HG03108 (cell line): ENCODE results near the gene NCF2.
A peak's percentile ranks its signal among the peaks of the same experiment; 100 is the strongest.

Experiments used
- ATAC-seq: cut with Tn5 transposase; IDR thresholded peaks from one replicate; pipeline ENCODE4 v1.9.1; 2021; ENCODE audit warnings: moderate library complexity; ENCODE audit not compliant: unreplicated experiment

Gene NCF2

DNA sequence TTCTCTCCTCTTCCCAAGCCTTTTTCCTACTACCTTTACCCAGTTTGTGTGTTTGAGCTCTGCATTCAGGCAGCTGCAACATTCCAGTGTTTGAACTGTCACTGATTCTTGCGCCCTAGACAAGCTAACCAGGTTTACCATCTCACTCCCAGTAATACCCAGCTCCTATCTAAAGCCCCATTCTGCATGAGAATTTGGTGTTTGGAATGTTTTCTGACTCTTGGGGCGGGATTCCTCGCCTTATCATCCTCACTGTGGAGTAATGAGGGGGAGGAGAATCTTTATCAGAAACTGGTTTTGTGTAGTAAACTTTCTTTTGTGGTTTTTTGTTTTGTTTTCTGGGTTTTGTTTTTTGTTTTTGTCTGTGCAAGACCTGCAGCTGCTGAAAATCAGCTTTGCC lies 36.5 kb downstream of the NCF2 start:
- ATAC-seq = no peak

DNA sequence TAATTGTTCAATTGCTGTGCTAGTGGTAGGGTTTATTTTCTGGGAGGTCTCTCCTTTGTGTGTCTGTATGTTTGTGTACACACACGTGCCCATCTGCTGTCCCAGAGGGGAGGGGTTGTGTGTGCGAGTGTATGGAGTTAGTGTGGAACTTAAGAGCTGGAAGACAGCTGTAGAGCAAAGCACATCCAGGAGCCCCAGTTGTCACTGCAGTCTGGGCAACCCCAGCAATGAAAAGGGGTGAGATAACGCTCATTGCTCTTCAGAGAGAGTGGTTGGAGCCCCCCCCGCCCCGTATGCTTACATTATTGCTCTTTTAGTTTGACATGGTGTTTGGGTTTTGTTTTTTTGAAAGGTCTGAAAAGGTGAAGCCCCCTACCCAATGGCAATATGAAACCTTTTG lies 36.9 kb downstream of the NCF2 start:
- ATAC-seq = no peak

DNA sequence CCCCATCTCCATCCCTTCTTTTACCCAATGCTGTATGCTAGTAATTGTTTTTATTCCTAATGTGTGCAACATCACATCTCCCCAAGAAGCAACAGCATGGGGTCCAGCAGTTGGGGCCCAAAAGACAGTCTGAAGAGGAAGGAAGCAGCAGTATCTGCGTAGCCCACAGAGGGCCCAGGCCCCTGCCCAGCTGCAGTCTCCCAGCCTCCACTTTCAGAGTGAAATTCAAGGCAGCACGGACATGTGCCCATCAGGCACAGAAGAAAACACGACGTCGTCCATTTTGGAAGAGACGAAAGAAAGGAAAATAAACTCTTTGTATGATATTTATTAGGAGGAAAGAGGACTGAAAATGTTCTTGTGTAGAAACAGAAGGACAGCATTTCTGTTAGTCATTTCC lies 37.4 kb downstream of the NCF2 start:
- no peak for ATAC-seq

DNA sequence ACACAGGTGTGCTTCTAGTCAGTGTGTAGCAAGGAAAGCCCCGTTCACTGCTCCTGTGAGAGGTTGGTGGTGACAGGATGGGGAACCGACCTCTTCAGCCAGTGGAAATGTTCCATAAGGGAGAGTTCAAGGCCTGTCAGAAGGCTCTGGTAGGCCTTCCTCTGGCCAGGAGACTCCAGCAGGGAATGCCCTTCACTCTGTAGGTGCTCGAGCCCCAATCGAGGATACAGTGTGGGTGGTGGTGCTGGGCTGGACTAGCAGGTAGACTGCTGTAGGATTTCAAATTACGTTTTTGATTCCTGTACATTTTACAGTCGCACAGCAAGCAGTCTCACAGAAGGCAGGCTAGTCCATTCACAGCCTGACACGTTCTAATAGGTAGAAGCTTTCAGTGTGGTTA lies 37.8 kb downstream of the NCF2 start:
- ATAC-seq = no peak

DNA sequence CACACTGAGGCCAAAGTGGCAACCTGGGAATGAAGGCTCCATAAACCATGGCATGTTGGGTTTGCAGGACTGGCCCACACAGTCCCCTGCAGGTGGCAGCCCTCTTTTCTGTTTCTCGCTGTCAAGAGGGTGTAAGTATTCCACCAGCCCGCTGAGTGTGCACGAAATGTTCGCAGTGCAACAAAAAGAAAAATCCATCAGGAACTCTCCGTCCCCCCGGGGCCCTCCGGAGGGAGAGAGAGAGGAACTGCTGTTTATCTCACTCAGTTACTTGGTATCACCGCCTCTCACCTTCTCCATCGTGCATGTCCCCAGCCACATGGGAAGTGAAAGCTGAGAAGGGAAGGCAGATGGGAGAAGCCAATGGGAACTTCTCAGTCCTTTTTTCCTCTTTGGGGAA lies 38.3 kb downstream of the NCF2 start:
- no peak for ATAC-seq

DNA sequence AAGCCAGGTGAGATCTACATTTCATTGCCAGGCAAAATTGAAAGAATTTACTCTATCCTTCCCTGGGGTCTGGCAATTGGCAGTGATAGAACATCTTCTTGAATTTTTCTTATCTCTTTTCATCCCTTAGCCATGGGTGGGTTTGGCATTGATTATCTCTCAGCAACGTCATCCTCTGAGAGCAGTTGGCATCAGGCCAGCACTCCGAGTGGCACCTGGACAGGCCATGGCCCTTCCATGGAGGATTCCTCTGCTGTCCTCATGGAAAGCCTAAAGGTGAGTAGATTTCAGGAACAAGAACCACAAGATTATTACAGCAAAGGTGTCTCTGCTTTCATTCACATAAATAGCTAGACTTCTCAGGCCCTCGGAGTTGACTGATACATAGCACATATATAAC lies 39.3 kb downstream of the NCF2 start:
- no peak for ATAC-seq

DNA sequence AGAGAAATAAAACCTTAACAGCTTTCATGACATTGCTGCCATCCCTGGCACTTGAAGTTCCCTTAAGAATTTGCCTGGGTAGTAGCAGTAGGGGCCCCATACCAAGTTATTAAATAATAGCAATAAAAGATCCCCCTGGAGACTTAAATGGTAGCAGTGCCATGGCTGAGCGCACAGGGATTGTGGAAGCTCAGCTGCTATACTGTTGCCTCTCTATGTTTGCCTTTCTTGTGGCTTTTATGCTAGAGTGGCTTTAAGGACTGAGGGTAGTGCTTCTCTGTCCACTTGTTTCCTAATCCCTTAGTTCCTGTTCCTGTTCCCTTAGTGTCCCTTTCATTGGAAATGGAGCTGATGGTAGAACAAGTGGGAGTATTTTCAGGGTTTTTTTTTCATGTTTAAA lies 42.1 kb downstream of the NCF2 start:
- no peak for ATAC-seq

DNA sequence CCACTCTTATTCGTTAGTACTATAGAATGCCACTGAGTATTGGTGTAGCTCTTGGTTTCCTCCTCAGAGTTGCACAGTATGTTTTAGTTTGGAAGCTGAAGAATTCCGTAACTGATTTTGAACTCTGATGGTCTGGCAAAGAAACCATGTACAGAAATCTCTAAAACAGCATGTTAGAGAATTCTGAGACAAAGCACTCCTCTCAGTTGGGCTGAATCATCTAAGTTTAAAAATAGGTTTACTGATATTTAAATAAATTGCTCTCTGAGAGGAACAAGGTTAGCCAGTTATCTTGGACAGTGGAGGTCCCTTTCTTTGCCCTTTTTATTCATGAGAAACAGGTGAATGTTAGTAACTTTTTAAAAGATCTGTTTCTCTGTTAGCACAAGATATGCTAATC lies 43.8 kb downstream of the NCF2 start:
- ATAC-seq = no peak

DNA sequence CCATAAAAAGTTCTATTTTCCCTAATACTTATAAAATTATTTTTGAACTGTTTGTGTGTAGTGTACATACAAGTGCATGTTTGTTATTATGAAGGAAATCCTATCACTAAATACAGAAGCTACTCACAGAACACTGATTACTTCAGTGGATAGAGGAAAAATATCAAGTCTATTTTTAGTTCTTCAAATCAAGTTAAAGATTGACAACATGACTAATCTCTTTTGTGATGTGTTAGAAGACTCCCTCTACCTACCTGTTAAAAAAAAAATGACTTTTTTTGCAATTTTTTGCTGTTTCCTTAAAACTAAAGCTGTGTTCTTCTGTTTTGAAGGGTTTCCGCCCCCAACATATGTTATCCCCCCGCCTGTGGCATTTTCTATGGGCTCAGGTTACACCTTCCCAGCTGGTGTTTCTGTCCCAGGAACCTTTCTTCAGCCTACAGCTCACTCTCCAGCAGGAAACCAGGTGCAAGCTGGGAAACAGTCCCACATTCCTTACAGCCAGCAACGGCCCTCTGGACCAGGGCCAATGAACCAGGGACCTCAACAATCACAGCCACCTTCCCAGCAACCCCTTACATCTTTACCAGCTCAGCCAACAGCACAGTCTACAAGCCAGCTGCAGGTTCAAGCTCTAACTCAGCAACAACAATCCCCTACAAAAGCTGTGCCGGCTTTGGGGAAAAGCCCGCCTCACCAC lies 45.5 kb downstream of the NCF2 start:
- no peak for ATAC-seq

DNA sequence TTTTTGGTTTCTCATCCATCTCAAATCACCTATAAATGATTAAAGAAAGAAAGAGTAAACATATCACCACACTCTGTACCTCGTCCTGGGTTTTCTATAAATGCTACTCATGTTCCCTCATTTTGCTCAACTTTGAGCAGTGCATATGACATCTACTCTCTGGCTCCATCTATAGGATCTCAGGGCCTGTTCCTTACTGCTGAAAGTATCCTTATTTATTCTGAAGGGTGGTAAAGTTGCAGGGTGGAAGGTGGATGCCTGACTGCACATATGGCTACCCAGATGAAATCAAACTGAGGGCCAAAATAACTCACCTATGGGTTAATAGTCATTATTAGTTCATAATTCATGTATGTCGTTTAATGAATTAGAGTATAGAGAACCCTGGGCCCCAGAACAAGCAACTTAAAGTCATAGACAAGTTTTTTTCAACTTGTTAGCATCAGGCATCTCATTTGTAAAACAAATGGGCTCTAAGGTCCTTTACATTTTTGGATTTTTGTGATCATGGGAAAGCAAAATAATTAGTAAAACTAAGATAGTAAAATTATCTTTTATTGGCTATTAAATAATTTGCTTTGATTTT lies 46.5 kb downstream of the NCF2 start:
- peak; percentile 51 for ATAC-seq

DNA sequence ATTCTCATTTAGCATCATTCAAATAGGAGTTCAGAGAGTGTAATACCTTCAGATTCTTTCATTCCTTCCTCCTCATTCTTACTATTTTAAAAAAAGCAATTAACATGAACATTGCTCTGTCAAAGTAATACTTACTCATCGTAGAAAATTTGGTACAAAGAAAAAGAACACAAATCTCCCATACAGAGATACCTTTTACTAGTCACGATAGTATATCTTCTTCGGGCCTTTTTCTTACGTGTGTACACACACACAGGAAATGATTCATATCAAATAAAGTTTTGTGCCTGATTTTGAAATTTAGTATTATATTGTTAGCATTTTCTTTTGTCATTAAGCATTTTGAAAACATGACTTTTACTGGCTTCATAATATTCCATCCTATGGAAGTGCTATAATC lies 52.9 kb downstream of the NCF2 start:
- no peak for ATAC-seq

DNA sequence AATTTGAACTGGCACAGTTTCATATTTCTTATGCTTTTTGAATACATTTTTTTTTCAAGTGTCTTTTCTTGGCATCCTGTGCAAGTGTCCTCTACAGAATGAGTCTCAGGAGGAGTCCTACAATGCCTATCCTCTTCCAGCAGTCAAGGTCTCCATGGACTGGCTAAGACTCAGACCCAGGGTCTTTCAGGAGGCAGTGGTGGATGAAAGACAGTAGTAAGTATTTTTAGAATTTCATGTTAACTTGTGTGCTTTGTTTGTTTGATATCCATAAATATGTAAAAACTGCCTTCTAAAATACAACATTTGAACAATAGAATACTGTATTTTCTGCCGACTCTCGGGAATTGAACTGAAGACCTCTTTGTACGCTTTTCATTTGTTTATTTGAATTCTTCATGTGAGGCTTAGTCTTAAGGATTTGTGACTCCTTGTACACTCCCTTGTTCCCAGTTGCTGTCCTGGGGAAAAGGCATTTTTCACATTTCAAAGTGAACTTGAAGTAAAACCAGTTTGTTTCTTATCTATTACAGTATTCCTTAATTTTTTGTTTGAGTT lies 56.6 kb downstream of the NCF2 start:
- ATAC-seq = no peak

DNA sequence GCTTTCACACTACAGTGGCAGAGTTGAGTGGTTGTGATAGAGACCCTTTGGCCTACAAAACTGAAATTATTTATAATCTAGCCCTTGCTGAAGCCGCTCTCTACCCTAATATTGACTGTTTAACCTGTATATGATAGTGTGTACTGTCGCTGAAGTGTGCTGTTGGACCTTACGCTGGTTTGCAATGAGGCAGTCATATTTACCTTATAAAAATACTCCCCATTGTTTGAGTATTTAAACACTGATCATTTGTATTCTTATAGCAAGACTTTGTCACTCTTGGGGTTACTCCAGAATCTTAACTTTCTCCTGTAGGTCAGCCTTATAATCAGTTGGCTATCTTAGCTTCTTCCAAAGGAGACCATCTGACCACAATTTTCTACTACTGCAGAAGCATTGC lies 61.7 kb downstream of the NCF2 start:
- ATAC-seq = no peak

DNA sequence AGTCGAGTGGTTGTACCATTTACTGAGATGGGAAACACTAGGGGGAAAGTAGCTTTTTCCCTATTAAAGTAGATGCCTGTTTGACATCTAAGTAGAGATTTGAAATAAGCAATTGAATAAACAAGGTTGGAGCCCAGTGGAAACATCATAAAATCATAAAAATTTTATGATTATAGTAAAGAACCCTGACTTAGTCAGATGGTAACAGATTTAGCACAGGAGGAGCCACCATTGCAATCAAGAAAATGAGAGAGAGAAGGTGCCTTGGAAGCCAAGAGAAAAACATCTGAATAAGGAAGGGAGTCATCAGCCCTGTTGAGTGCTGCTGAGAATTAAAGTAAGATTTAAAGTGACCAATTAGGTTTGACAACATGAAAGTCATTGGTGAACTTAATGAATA lies 68.2 kb downstream of the NCF2 start:
- ATAC-seq = no peak

DNA sequence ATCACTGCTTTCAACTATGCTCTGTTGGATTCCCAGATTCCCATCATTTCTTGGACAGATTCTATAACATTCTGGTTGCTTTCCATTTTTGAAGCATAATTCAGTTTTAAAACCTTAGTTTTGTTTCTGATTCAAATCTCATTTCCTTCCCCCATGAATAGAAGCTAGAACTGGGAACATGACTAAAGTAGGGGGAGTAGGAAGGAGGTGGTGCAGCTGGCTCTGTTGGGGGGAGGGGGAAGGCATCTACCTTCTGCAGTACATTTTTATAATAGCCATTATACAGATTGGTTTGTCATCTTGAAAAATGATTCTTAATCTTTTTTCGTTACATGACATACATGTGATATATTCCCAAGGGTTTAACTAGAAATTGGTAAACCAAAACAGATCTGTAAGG lies 69.9 kb downstream of the NCF2 start:
- no peak for ATAC-seq

DNA sequence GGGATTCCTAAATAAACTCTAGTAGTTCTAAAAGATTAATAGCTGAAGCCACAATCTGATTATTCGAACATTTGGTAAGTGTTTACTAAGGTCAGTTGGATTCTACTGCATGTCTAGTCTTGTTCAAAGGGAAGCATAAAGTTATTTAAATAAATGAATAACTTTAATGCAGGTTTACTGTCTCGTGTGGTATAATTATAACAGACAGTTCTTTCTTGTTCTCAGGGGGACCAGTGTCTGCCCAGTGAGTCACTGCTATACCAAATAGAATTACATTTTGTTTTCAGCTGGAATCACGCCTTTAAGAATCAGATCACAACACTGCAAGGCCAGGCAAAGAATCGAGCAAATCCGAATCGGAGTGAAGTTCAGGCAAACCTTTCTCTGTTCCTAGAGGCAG lies 72.9 kb downstream of the NCF2 start:
- no peak for ATAC-seq

DNA sequence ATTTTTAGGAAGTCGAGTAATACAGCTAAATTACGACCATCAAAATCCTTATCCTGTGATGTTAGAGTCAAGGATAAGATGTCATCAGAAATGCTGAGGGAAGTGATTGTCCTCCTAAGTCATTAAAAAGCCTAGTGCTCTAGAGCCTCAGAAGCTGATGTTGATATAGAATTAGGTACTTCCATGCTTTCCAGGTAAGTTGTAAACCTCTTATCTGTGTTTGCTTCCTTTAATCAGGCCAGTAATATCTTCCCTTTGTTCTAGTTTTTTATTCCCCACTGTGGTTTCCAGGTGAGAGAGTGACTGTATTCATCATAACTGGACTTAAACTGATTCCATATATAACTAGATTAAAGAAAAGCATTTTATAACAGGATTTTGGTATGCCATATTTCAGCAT lies 73.5 kb downstream of the NCF2 start:
- ATAC-seq = no peak

DNA sequence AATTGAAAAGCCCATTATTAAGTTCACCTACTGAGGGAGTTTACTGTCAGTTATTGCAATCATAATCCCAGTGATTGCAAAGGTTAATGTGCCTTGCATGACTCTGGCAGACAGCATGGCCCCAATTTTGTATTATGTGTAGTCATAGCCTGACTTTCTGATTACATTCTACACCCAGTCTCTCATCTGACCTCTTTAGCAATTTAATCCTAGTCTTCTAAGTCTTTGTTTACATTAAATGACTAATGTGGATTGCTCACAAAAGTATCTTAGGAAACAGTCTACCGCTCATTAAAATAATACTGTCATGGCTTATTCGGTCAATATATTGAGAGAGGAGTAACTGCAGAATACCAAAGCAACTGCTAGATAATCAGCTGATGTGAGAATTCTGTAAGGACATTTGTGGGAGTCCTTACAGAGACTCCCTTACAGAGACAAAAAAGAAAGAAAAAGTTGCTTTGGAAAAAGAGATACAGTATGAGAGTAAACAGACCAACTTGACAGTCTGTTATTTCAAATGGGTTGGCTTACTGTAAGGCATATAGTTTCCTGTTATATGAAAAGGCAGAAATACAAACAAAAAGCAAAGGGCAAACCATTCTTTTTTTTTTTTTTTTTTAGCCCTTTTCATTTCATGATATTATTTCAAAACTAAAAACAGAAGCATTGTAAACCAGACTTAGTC lies 75.1 kb downstream of the NCF2 start:
- ATAC-seq = no peak

DNA sequence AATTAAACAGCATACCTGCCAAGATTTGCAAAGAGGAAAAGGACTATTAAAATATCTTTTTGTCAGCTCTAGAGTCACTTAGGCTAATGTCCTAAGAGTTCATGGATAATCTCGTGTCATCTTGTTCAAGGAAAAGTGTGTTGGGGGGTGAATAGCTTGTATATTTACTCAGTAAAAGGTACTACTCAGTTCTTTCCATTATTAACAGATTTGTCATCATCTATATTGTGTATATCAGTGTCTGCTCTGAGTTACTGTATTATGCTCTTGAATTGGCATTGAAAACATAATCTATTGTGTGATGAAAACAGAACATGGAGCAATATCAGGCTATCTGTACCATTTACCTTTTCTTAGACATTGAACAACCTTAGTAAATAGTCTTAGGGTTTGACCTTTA lies 76.0 kb downstream of the NCF2 start:
- ATAC-seq = no peak

DNA sequence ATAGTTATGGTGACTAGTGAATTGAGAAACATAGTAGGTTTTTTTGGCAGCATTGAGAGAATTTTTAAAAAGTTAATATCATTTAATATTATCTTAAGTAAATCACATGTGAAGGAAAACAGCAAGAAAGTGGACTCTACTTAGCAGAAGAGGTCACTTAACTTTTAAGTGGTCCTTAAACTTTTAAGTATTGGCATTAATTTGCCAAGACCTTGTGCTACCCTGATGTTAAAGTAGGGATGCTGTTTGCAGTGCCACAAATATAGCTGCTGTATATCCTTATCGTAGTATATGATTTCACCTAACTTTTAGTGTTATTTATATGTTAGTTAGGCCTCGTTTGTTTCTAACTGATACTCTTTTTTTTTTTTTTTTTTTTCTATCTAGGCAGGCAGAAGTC lies 77.8 kb downstream of the NCF2 start:
- no peak for ATAC-seq

DNA sequence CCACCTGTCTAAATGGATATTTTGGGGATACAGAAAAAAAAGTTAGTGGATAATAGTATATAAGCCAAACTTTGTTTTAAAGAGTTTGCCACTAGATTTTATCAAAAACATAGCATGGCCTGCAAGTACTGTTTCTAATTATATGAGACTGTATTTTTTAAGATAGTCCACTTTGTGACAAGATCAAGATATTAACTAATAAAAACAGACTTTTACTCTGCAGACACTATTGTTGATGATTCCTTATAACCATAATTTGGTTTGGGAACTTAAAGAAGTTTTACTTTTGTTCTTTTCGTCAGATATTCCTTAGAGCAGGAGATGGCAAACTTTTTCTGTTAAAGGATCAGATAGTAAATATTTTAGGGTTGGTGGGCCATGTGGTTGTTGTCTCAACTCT lies 81.6 kb downstream of the NCF2 start:
- no peak for ATAC-seq

DNA sequence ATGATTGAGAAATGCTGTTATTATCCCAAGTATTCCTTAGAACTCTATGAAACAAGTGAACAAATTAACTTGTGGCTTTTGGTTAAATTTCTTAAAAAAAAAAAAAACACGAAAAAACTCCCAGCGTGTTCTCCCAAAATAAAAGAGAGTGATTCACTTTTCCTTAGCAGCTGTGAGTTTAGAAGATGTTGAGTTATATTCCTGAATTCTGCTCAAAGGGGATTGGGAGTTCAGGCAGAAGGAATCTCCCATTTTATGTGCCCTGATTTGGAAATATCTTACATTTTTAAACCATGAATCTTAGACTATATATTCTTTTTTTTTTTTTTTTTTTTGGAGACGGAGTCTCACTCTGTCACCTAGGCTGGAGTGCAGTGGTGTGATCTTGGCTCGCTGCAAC lies 83.7 kb downstream of the NCF2 start:
- ATAC-seq = no peak
